A673 (cell line): ENCODE results near the gene GRIK5.

Source experiments
- EZH2 ChIP-seq: fragments of 200-600 bp; sonication (generic); IDR thresholded peaks from 2 replicates; pipeline ENCODE4 v1.6.1; 2017; ENCODE audit warnings: borderline replicate concordance, low read depth, mild to moderate bottlenecking, mixed read lengths, antibody characterized with exemption, low read length; ENCODE audit not compliant: poor library complexity, severe bottlenecking
- TF ChIP-seq, protein P1 (sequence below): fragments of 300-800, 200-600 bp; sonication (generic); conservative IDR thresholded peaks from 2 replicates; pipeline ENCODE4 v1.5.1; 2017; ENCODE audit warnings: low read depth, mild to moderate bottlenecking, antibody characterized with exemption, low read length, moderate library complexity, mixed read lengths

DNA sequence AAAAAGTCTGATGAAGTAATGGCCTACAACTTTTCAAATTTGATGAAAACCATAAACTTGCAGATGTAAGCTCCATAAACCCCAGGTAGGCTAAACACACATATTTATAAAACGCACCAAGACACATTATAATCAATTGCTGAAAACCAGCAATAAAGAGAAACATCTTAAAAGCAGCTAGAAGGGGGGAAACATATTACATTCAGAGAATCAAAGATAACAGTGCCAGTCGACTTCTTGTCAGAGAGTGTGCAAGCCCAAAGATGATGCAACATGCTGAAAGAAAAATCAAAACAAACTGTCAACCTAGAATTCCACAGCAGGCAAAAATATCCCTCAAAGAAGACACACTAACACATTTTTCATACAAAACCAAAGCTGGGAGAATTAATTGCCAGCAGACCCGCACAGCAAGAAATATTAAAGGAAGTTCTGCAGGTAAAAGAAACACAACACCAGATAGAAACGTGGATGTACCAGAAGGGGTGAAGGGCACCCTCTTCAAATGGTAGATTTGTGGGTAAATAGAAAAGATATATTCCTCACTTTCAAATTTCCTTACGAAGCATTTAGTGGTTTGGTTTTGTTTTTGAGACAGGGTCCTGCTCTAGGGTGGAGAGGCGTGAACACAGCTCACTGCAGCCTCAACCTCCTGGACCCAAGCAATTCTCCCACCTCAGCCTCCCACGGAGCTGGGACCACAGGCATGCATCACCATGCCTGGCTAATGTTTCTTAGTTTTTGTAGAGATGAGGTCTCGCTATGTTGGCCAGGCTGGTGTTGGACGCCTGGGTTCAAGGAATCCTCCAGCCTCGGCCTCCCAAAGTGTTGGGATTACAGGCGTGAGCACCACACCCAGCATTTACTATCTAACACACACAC lies 59.5 kb downstream of the GRIK5 start:
- TF ChIP-seq, protein P1, sequence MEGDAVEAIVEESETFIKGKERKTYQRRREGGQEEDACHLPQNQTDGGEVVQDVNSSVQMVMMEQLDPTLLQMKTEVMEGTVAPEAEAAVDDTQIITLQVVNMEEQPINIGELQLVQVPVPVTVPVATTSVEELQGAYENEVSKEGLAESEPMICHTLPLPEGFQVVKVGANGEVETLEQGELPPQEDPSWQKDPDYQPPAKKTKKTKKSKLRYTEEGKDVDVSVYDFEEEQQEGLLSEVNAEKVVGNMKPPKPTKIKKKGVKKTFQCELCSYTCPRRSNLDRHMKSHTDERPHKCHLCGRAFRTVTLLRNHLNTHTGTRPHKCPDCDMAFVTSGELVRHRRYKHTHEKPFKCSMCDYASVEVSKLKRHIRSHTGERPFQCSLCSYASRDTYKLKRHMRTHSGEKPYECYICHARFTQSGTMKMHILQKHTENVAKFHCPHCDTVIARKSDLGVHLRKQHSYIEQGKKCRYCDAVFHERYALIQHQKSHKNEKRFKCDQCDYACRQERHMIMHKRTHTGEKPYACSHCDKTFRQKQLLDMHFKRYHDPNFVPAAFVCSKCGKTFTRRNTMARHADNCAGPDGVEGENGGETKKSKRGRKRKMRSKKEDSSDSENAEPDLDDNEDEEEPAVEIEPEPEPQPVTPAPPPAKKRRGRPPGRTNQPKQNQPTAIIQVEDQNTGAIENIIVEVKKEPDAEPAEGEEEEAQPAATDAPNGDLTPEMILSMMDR, result no peak
- TF ChIP-seq EZH2, result no peak
